ENCODE results near the gene GALR1. TPM values are rescaled to one million over a fixed set of nuclear protein-coding genes. Genes with fewer than 3 reads are reported as not detected.
"Not testable (repeated sequence)": the region's sequence is repeated elsewhere in the genome, so short reads cannot be mapped to it uniquely, and the experiment has no call there.

GALR1 gene
- polyA plus RNA-seq (ENCODE audit: insufficient read length in 12 of 12): under 1 TPM in 10 of 12 donors, not detected in 2; 0.01 to 0.33 (median 0.05) TPM
- long read RNA-seq, donor 1: 0 reads
- long read RNA-seq, donor 2: 0 reads
- long read RNA-seq, donor 3: 0 reads
- long read RNA-seq, donor 4: 0 reads
- long read RNA-seq, donor 5: 0 reads
- long read RNA-seq, donor 6: 0 reads
- long read RNA-seq, donor 7: 0 reads
- long read RNA-seq, donor 8: 0 reads
- long read RNA-seq, donor 9: 0 reads
- long read RNA-seq, donor 10: 0 reads
- long read RNA-seq, donor 11: 0 reads

- no peak for DNase-seq
These were observed at the start of gene GALR1 for GRCh38 chr18:77249569-77250500. Gene GALR1 (plus strand): TSS chr18:77249848. CDS start chr18:77250549, 701 bp downstream.

- DNase-seq: no peak
These were observed 48.1 kb upstream of the GALR1 start for GRCh38 chr18:77201506-77201905.

- no peak for DNase-seq
These were observed 47.3 kb upstream of the GALR1 start for GRCh38 chr18:77202329-77202728.

- no peak for DNase-seq
These were observed 46.6 kb upstream of the GALR1 start for GRCh38 chr18:77203071-77203470.

- no peak for DNase-seq
These were observed 45.8 kb upstream of the GALR1 start for GRCh38 chr18:77203851-77204250.

- no peak for DNase-seq
These were observed 43.9 kb upstream of the GALR1 start for GRCh38 chr18:77205769-77206168.

GRCh38 chr18:77206676-77207374 is 42.8 kb upstream of the GALR1 start:
- no peak for DNase-seq

- peak; percentile 23 for DNase-seq
These were observed 42.1 kb upstream of the GALR1 start for GRCh38 chr18:77207540-77207939.

- DNase-seq: no peak
These were observed 40.7 kb upstream of the GALR1 start for GRCh38 chr18:77208964-77209363.

- no peak for DNase-seq
These were observed 40.1 kb upstream of the GALR1 start for GRCh38 chr18:77209587-77209986.

GRCh38 chr18:77210249-77210648 is 39.4 kb upstream of the GALR1 start:
- no peak for DNase-seq

- DNase-seq: no peak
These were observed 31.0 kb upstream of the GALR1 start for GRCh38 chr18:77218642-77219041.

GRCh38 chr18:77220726-77221125 is 28.9 kb upstream of the GALR1 start:
- no peak for DNase-seq

GRCh38 chr18:77222464-77222863 is 27.2 kb upstream of the GALR1 start:
- no peak for DNase-seq

GRCh38 chr18:77223221-77223639 is 26.4 kb upstream of the GALR1 start:
- DNase-seq: no peak

GRCh38 chr18:77223653-77224052 is 26.0 kb upstream of the GALR1 start:
- DNase-seq: no peak

- no peak for DNase-seq
These were observed 19.0 kb upstream of the GALR1 start for GRCh38 chr18:77230645-77231044.

GRCh38 chr18:77234504-77235365 is 14.9 kb upstream of the GALR1 start:
- DNase-seq: no peak

GRCh38 chr18:77239285-77239684 is 10.4 kb upstream of the GALR1 start:
- not testable (repeated sequence) for DNase-seq

- DNase-seq: no peak
These were observed 627 bp upstream of the GALR1 start for GRCh38 chr18:77248873-77249568.

GRCh38 chr18:77250501-77250925 is 865 bp downstream of the GALR1 start:
- DNase-seq: no peak

Measured in muscle of arm (tissue), 14 donors.